CD4-positive, alpha-beta T cell (primary cell): Measurements from ENCODE around the gene HOXB3. TPM values are rescaled to one million over a fixed set of nuclear protein-coding genes. Genes with fewer than 3 reads are reported as not detected.
A peak's percentile ranks its signal among the peaks of the same experiment; 100 is the strongest.

Experiments
- ATAC-seq: fragments of 200-7000 bp; cut with Tn5 transposase; one replicate; pipeline ENCODE4 v1.10.0; 2022; ENCODE audit warnings: mild to moderate bottlenecking; ENCODE audit not compliant: poor library complexity
- CTCF ChIA-PET: fragments of 350-600 bp; sonication (Branson Sonifier 250); formaldehyde crosslinking; loops from one replicate; lab custom pipeline; 2021; ENCODE audit warnings: antibody characterized with exemption, inconsistent platforms; lab: Charles Lee
- POLR2A ChIA-PET: fragments of 350-600 bp; sonication (Branson Sonifier 250); formaldehyde crosslinking; loops from one replicate; lab custom pipeline; 2021; ENCODE audit warnings: antibody characterized with exemption, inconsistent platforms; lab: Charles Lee
- DNase-seq, 14 experiments: peaks; one replicate each; pipeline ENCODE4 v3.0.0-alpha.2; 2013 to 2020; ENCODE audit warnings: mixed read lengths in 2 of 14
- H3K27ac ChIP-seq, 2 donors: one replicate each; pipeline versions ENCODE4 v1.5.1 to v1.7.0; 2013; ENCODE audit warnings: low read length in 2 of 2, low read depth in 1 of 2, mild to moderate bottlenecking in 1 of 2
- H3K27me3 ChIP-seq, 2 experiments: 1 replicate in 1 of 2; 2 replicates in 1 of 2; pipeline versions ENCODE4 v1.6.1 to v1.7.0; 2013; ENCODE audit warnings: low read length in 2 of 2, control low read depth in 1 of 2, mild to moderate bottlenecking in 1 of 2, moderate library complexity in 1 of 2; ENCODE audit not compliant: insufficient read depth in 2 of 2, control insufficient read depth in 1 of 2
- H3K36me3 ChIP-seq: one replicate; pipeline ENCODE4 v1.6.1; 2013; ENCODE audit warnings: low read length, control low read depth; ENCODE audit not compliant: insufficient read depth
- H3K4me1 ChIP-seq: one replicate; pipeline ENCODE4 v1.6.1; 2013; ENCODE audit warnings: low read length, control low read depth; ENCODE audit not compliant: insufficient read depth
- H3K4me3 ChIP-seq: one replicate; pipeline ENCODE4 v1.5.1; 2013; ENCODE audit warnings: mild to moderate bottlenecking, low read length, moderate library complexity
- H3K9me3 ChIP-seq, 2 experiments: 1 replicate in 1 of 2; 2 replicates in 1 of 2; pipeline versions ENCODE4 v1.6.1 to v1.7.0; 2013; ENCODE audit warnings: low read length in 2 of 2, mild to moderate bottlenecking in 2 of 2, control low read depth in 1 of 2, moderate library complexity in 1 of 2; ENCODE audit not compliant: control insufficient read depth in 1 of 2, insufficient read depth in 1 of 2
- H3K27ac Mint-ChIP-seq: one replicate; pipeline ENCODE4 v1.8.0; 2020; ENCODE audit warnings: mixed read lengths
- H3K27me3 Mint-ChIP-seq: one replicate; pipeline ENCODE4 v1.8.0; 2021; ENCODE audit warnings: mixed read lengths
- H3K36me3 Mint-ChIP-seq: one replicate; pipeline ENCODE4 v1.8.0; 2021; ENCODE audit warnings: low read depth, mixed read lengths
- H3K4me1 Mint-ChIP-seq: one replicate; pipeline ENCODE4 v1.8.0; 2021; ENCODE audit warnings: low read depth, mixed read lengths
- H3K4me3 Mint-ChIP-seq: one replicate; pipeline ENCODE4 v1.8.0; 2020; ENCODE audit warnings: mild to moderate bottlenecking, mixed read lengths
- H3K9me3 Mint-ChIP-seq: one replicate; pipeline ENCODE4 v1.8.0; 2020; ENCODE audit warnings: mixed read lengths
- intact Hi-C, 2 experiments: fragments of 100-400 bp; cut with DNase I in 1 of 2; cut with micrococcal nuclease in 1 of 2; formaldehyde crosslinking; loops; one replicate each; pipeline versions ENCODE4 v1.15.1 to v1.9.0; 2023 to 2025; cut with DNase I, micrococcal nuclease
- total RNA-seq, 174 experiments: library from RNA in 2 of 174; stranded (reverse) in 2 of 174; gene quantifications; one replicate each; pipeline ENCODE4 v1.2.3 and lab custom pipeline; 2021 to 2026
- TF ChIP-seq, protein P1 (sequence below): fragments of 200-600 bp; IDR thresholded peaks from one replicate; pipeline ENCODE4 v1.8.0; 2022; ENCODE audit warnings: antibody characterized with exemption, mild to moderate bottlenecking

The HOXB3 gene
- total RNA-seq, 2 experiments from 2014 or later, result 0.25 to 0.36 TPM

DNA sequence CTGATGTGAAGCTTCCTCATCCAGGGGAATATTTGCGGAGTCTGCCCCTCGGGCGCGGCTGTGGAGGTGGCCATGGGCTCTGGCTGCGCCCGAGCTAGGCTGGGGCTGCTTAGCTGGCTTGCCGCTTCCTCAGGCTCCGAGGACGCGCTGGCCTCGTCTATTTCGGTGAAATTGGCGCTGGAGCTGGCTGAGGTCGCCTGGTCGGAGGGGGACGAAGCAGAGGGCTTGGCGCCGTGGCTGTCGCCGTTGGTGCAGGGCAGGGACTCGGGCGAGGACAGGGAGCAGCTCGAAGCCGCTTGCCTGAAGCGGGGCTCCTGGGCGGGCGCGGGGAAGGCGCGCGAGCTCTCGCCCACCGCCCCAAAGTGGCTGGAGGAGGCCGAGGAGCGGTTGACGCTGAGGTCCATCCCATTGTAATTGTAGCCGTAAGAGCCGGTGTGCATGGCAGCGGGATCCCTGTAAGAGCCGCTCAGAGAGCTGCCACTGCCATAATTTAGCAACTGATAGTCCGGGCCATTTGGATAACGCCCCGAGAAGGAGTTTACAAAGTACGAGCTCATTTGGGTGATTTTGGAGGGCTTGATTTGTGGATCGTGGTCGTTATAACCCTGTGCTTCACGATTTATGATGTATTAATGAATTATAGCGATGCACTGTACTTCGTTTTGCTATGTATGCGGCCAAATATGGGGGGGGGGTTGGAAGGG lies 3.2 kb upstream of the HOXB3 start, which contains the start of gene HOXB5:
Gene HOXB5, minus strand, starts transcription at position 654 of the 704 bp plus-strand sequence. Its CDS starts 97 bp downstream, at position 557.
- TF ChIP-seq, protein P1, sequence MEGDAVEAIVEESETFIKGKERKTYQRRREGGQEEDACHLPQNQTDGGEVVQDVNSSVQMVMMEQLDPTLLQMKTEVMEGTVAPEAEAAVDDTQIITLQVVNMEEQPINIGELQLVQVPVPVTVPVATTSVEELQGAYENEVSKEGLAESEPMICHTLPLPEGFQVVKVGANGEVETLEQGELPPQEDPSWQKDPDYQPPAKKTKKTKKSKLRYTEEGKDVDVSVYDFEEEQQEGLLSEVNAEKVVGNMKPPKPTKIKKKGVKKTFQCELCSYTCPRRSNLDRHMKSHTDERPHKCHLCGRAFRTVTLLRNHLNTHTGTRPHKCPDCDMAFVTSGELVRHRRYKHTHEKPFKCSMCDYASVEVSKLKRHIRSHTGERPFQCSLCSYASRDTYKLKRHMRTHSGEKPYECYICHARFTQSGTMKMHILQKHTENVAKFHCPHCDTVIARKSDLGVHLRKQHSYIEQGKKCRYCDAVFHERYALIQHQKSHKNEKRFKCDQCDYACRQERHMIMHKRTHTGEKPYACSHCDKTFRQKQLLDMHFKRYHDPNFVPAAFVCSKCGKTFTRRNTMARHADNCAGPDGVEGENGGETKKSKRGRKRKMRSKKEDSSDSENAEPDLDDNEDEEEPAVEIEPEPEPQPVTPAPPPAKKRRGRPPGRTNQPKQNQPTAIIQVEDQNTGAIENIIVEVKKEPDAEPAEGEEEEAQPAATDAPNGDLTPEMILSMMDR, result no peak
- H3K4me1 ChIP-seq, result peaks cover 51% of the 10 kb centered on the region
- Mint-ChIP-seq H3K27me3 (peaks cover 98% of the 10 kb centered on the region), H3K4me3 (peak within 1 kb of the TSS; percentile 74), H3K27ac (no peak within 1 kb of the TSS), H3K4me1 (peaks cover 39% of the 10 kb centered on the region), H3K36me3 (no peaks in the 10 kb centered on the region), H3K9me3 (no peaks in the 10 kb centered on the region)
- H3K27me3 ChIP-seq, result peaks cover 83 to 94% of the 10 kb centered on the region in 2 experiments
- ATAC-seq (peak; percentile 19), DNase-seq (peak in 3 of 14 experiments; percentile 47 to 53 (median 47))
- intact Hi-C loops, result loop anchor here (1.0 to 5.0 kb wide), 6 partner anchors 100 to 511 kb away; no protein-coding TSS in a partner anchor
- H3K27ac ChIP-seq, result no peak within 1 kb of the TSS
- peaks cover 0 to 24% of the 10 kb centered on the region in 2 experiments for H3K9me3 ChIP-seq
- peak within 1 kb of the TSS; percentile 45 for H3K4me3 ChIP-seq
- no peaks in the 10 kb centered on the region for H3K36me3 ChIP-seq
- CTCF ChIA-PET, result interaction anchor here (0.5 to 5.0 kb wide), 14 partner anchors 10 to 285 kb away, joined by 3 to 24 read pairs (median 6); no protein-coding TSS in a partner anchor
- POLR2A ChIA-PET, result interaction anchor here (0.5 to 1.5 kb wide), 8 partner anchors 17 to 419 kb away, joined by 3 to 6 read pairs (median 4); no protein-coding TSS in a partner anchor

DNA sequence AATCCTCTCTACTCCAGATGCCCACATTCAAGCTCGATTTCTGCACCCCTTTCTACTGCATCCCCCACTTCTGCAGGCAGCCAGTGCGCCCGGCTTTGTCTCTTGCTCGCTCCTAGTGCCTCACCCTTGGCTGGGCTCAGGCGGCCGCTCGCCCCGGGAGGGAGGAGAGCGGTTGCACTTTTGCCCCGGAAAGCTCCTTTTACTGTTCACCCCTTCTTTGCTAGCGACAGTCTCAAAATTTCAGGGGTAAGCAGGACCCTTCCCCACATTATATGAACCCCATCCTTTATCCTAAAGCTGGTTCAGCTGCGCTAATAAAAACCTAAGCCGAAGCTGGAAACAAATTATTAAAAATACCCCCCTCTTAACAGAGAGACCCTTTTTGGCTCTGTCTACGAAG lies 2.5 kb upstream of the HOXB3 start:
- TF ChIP-seq, protein P1, result no peak
- Histone ChIP-seq H3K4me3 (peak overlapping the region; percentile 45), H3K9me3 (peaks cover 0 to 20% of the 10 kb centered on the region in 2 experiments), H3K27ac (no peak overlapping the region), H3K36me3 (no peaks in the 10 kb centered on the region), H3K27me3 (peaks cover 84 to 95% of the 10 kb centered on the region in 2 experiments), H3K4me1 (peaks cover 44% of the 10 kb centered on the region)
- Mint-ChIP-seq H3K27me3 (peaks cover 98% of the 10 kb centered on the region), H3K4me1 (peaks cover 32% of the 10 kb centered on the region), H3K9me3 (no peaks in the 10 kb centered on the region), H3K27ac (no peak overlapping the region), H3K36me3 (no peaks in the 10 kb centered on the region), H3K4me3 (peak overlapping the region; percentile 74)
- intact Hi-C loops, result loop anchor here (2.0 to 5.0 kb wide), 5 partner anchors 100 to 510 kb away; no protein-coding TSS in a partner anchor
- DNase-seq, result peak in 2 of 14 experiments; percentile 27 to 46
- ChIA-PET CTCF (interaction anchor here (0.8 to 5.0 kb wide), 10 partner anchors 10 to 284 kb away, joined by 3 to 24 read pairs (median 12); no protein-coding TSS in a partner anchor), POLR2A (interaction anchor here (0.5 to 1.5 kb wide), 6 partner anchors 18 to 419 kb away, joined by 3 to 6 read pairs (median 4); no protein-coding TSS in a partner anchor)
- no peak for ATAC-seq

DNA sequence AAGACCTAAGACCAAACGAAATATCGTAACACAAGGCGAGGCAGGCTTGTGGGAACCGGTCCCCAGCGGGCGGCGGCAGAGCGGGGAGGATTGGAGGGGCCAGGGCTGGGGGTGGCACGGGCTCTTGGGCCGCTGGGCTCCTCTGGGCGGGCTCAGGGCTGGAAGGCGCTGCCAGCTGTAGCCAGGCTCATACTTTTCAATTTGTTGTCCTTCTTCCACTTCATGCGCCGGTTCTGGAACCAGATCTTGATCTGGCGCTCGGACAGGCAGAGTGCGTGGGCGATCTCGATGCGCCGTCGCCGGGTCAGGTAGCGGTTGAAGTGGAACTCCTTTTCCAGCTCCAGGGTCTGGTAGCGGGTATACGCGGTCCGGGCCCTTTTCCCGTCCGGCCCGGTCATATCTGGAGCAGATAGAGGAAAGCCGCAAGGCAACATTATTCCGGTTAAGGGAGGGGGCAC lies 2.0 kb upstream of the HOXB3 start:
- no peak overlapping the region for H3K27ac ChIP-seq
- no peak overlapping the region for H3K4me3 ChIP-seq
- POLR2A ChIA-PET, result interaction anchor here (1.1 kb wide), 1 partner anchor 51 kb away, joined by 6 read pairs; no protein-coding TSS in a partner anchor
- Mint-ChIP-seq H3K36me3 (no peaks in the 10 kb centered on the region), H3K27me3 (peaks cover 98% of the 10 kb centered on the region), H3K4me3 (no peak overlapping the region), H3K4me1 (peaks cover 27% of the 10 kb centered on the region), H3K9me3 (no peaks in the 10 kb centered on the region), H3K27ac (no peak overlapping the region)
- ATAC-seq (no peak), DNase-seq (no peak)
- H3K4me1 ChIP-seq, result peaks cover 42% of the 10 kb centered on the region
- no peaks in the 10 kb centered on the region for H3K36me3 ChIP-seq
- TF ChIP-seq, protein P1, result no peak
- CTCF ChIA-PET, result interaction anchor here (1.3 to 5.0 kb wide), 8 partner anchors 22 to 284 kb away, joined by 4 to 24 read pairs (median 13); no protein-coding TSS in a partner anchor
- H3K27me3 ChIP-seq, result peaks cover 85 to 95% of the 10 kb centered on the region in 2 experiments
- H3K9me3 ChIP-seq, result peaks cover 0 to 15% of the 10 kb centered on the region in 2 experiments
- intact Hi-C loops, result loop anchor here (2.0 to 5.0 kb wide), 5 partner anchors 99 to 510 kb away; no protein-coding TSS in a partner anchor
